ENCODE results near the gene RHCE.

- TF ChIP-seq CTCF (IDR thresholded peaks at IDR 0.05; ENCODE audit: poor library complexity) (no peak), EZH2 (IDR thresholded peaks at IDR 0.05; ENCODE audit: borderline replicate concordance) (no peak)
Measured at GRCh38 chr1:25456502-25456901, 35.9 kb upstream of the RHCE start.
